ENCODE results near the gene USP49.
"Not testable (repeated sequence)": the region's sequence is repeated elsewhere in the genome, so short reads cannot be mapped to it uniquely, and the experiment has no call there.

- not testable (repeated sequence) for TF ChIP-seq CTCF (conservative IDR thresholded peaks at IDR 0.05 in 1 of 2, IDR thresholded peaks at IDR 0.05 in 1 of 2; ENCODE audit: low read depth in 1 of 2, low read length in 2 of 2); EZH2 (IDR thresholded peaks at IDR 0.05; ENCODE audit: low read length, missing control alignments)
These were observed 129.0 kb downstream of the USP49 start for GRCh38 chr6:41766043-41766664.

All from fibroblast of lung (primary cell).